K562 (cell line): ENCODE measurements around the gene ISYNA1.

Experiments used
- CTCF ChIP-seq, 3 experiments: IDR thresholded peaks in 2 of 3; conservative IDR thresholded peaks in 1 of 3; 2 replicates each; pipeline ENCODE4 v1.5.1; 2011 to 2012; ENCODE audit warnings: low read length in 3 of 3, mild to moderate bottlenecking in 3 of 3, control low read depth in 2 of 3, improper control_type of control experiment in 1 of 3, inconsistent platforms in 1 of 3, low read depth in 1 of 3, mixed read lengths in 1 of 3, moderate library complexity in 1 of 3; ENCODE audit not compliant: insufficient read depth in 2 of 3
- EWSR1 ChIP-seq: fragments of 450-650 bp; IDR thresholded peaks from 2 replicates; pipeline ENCODE4 v1.6.1; 2018; ENCODE audit warnings: borderline replicate concordance, mild to moderate bottlenecking, low read depth, moderate library complexity; ENCODE audit not compliant: partially characterized antibody
- FOXA1 ChIP-seq: fragments of 450-650 bp; IDR thresholded peaks from 2 replicates; pipeline ENCODE4 v1.6.1; 2016; ENCODE audit warnings: mild to moderate bottlenecking, borderline replicate concordance
- KDM2B ChIP-seq: fragments of 250-450 bp; sonication (Bioruptor Pico); IDR thresholded peaks from 2 replicates; pipeline ENCODE4 v1.8.0; 2021; ENCODE audit warnings: mild to moderate bottlenecking, moderate library complexity
- POLR2AphosphoS5 ChIP-seq: IDR thresholded peaks from 2 replicates; pipeline ENCODE4 v1.6.1; 2011; ENCODE audit warnings: mild to moderate bottlenecking, low read depth, low read length, moderate library complexity; ENCODE audit not compliant: control insufficient read depth, insufficient read depth
- STAG1 ChIP-seq: sonication (generic); formaldehyde crosslinking; IDR thresholded peaks from 2 replicates; pipeline ENCODE4 v1.5.0; 2020; ENCODE audit warnings: missing genetic modification reagents, borderline replicate concordance
- ZEB2 ChIP-seq: fragments of 450-650 bp; IDR thresholded peaks from 2 replicates; pipeline ENCODE4 v1.6.1; 2016
- ZNF699 ChIP-seq: fragments of 250-450 bp; sonication (Bioruptor Pico); IDR thresholded peaks from 2 replicates; pipeline ENCODE4 v1.8.0; 2021; ENCODE audit warnings: mild to moderate bottlenecking, moderate library complexity; ENCODE audit not compliant: insufficient replicate concordance
- ZNF780A ChIP-seq: fragments of 250-450 bp; sonication (Bioruptor Pico); IDR thresholded peaks from 2 replicates; pipeline ENCODE4 v1.5.0; 2021; ENCODE audit warnings: mild to moderate bottlenecking
- TF ChIP-seq, protein P1 (sequence below): sonication (generic); formaldehyde crosslinking; IDR thresholded peaks from 2 replicates; pipeline ENCODE4 v1.9.0; 2022; ENCODE audit warnings: mild to moderate bottlenecking, missing genetic modification reagents

GRCh38 chr19:18428787-18429674 is 8.9 kb downstream of the ISYNA1 start:
- TF ChIP-seq STAG1 (no peak), KDM2B (CRISPR knock-in tag) (no peak), ZNF699 (CRISPR knock-in tag) (no peak), ZEB2 (no peak), FOXA1 (no peak), POLR2AphosphoS5 (no peak), EWSR1 (no peak), CTCF (IDR thresholded peaks at IDR 0.05 in 2 of 3, conservative IDR thresholded peaks at IDR 0.05 in 1 of 3; ENCODE audit: insufficient read depth in 2 of 3, low read depth in 1 of 3, low read length in 3 of 3) (0 out of 6 replicates have a peak, but pooled peaks of 1 of the 3 experiments have one; percentile 0), ZNF780A (CRISPR knock-in tag) (no peak)
- TF ChIP-seq, protein P1, sequence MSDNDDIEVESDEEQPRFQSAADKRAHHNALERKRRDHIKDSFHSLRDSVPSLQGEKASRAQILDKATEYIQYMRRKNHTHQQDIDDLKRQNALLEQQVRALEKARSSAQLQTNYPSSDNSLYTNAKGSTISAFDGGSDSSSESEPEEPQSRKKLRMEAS (CRISPR knock-in tag) = no peak
